Measurements from ENCODE around the gene TLK1. TPM values are rescaled to one million over a fixed set of nuclear protein-coding genes. Genes with fewer than 3 reads are reported as not detected.

TLK1 gene
- total RNA-seq, 1 experiment from 2014 or later, result 101 TPM

DNA sequence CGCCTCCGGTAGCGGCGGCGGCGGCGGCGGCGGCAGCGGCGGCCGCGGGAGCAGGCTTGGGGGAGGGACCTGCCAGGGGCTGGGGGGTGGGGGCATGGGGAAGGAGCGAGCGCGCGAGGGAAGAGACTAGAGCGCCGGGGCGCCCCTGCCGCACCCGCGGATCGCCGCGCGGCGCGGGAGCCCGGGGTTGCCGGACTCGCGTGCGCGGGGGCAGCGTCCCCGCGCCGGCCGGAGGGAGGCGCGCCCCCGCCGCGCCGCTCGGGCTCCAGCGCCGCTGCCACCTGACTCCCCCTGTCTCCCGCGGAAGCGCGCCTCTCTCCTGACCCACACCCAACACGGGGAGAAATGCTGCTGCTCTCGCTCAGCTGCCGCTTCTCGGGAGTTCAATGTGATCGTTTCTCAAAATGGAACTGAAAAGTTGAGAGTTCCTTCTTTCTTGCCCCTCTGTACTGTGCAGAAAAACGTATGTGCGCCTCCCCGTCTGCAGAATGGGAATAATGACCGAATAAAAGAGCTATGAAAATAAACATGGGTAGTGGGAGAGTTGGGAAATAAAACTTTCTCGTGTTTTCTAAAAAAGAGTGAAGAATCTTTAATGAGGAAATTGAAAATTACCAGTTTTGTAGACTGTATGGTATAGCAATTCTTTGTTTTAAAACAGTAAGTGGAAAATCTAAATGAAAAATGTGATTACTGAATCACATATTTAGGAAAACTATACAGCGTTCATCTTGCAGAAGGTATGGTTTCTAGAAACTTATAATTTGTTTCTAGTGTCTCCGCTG is 455 bp upstream of the TLK1 start:
- ChIA-PET CTCF (interaction anchor here (0.6 to 1.1 kb wide), 2 partner anchors 187 to 255 kb away, joined by 3 to 8 read pairs; no protein-coding TSS in a partner anchor), POLR2A (ENCODE audit: unreplicated experiment) (interaction anchor here (0.6 to 1.0 kb wide), 4 partner anchors 13 to 249 kb away, joined by 3 to 12 read pairs (median 4); no protein-coding TSS in a partner anchor)
- H2AFZ ChIP-seq, result peak overlapping the region; percentile 80
- peak; percentile 64 to 74 for DNase-seq
- intact Hi-C loops (cut with micrococcal nuclease; ENCODE audit: unreplicated experiment), result loop anchor here (1.0 to 5.0 kb wide), 3 partner anchors 64 to 361 kb away; partner anchors contain the start of gene CYBRD1
- peak overlapping the region; percentile 80 for H3K4me2 ChIP-seq
- H3K27ac ChIP-seq, result peak overlapping the region; percentile 93
- H3K79me2 ChIP-seq (ENCODE audit: low read depth), result peaks cover 50% of the 10 kb centered on the region
- no peaks in the 10 kb centered on the region for H3K9me3 ChIP-seq (ENCODE audit: insufficient read depth, low read depth)
- H3K4me3 ChIP-seq, result peak overlapping the region; percentile 93
- H4K20me1 ChIP-seq (ENCODE audit: insufficient read depth), result peaks cover 30% of the 10 kb centered on the region
- H3K4me1 ChIP-seq (replicated peaks; ENCODE audit: insufficient read depth), result peaks cover 56% of the 10 kb centered on the region
- peaks cover 25% of the 10 kb centered on the region for H3F3A ChIP-seq (ENCODE audit: insufficient read depth, low read depth)
- no peaks in the 10 kb centered on the region for H3K27me3 ChIP-seq (ENCODE audit: insufficient read depth, low read depth)
- TF ChIP-seq CTCF (conservative IDR thresholded peaks at IDR 0.05) (no peak), EZH2 (IDR thresholded peaks at IDR 0.05; ENCODE audit: low read depth) (no peak)
- TSS peak; percentile 86 for BruUV-seq (replicated peaks)
- H3K9me2 ChIP-seq (ENCODE audit: insufficient read depth), result no peaks in the 10 kb centered on the region
- no peaks in the 10 kb centered on the region for H3K36me3 ChIP-seq (ENCODE audit: low read depth)

DNA sequence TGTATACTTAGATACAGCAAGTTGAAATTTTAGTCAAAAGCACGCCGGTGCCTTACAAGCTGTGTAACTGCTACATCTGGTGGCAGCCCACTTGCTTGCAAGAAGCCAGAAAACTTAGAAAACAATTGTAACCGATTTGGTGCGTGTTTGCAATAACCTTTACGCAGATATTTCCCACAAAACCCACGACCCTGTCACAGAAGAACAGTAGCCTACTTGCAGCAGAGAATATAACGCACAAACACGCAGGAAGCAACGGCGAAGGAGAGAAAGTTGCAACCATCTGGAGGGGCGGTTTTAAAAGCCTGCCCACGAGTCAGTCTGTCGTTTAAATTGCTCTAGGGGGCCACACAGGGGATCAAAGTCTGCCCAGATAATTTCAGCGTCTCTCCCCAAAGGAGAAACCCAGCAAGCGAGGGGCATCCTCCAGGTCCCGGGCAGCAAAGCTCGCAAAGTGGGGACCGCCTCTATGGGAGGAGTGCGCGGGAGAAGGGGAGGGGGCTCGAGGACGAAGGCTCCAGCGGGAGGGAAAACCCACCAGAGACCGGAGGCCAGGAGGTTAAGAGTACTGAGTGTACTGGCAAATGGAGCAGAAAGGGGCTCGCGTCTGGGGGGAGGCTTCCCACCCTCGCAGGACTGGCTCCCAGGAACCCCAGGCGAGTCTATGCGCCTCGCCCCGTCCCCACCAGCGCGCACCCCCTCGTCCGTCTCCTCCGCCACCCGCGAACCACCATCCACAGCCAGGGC is 1.1 kb downstream of the TLK1 start:
- Histone ChIP-seq H3K27me3 (ENCODE audit: insufficient read depth, low read depth) (no peaks in the 10 kb centered on the region), H3K4me3 (peak overlapping the region; percentile 93), H2AFZ (peak overlapping the region; percentile 65; the same call in 1 of the 2 replicates), H3K27ac (peak overlapping the region; percentile 93), H3K4me1 (replicated peaks; ENCODE audit: insufficient read depth) (peaks cover 69% of the 10 kb centered on the region), H3K36me3 (ENCODE audit: low read depth) (peaks cover 3% of the 10 kb centered on the region; the same call in 1 of the 2 replicates), H4K20me1 (ENCODE audit: insufficient read depth) (peaks cover 44% of the 10 kb centered on the region), H3K9me2 (ENCODE audit: insufficient read depth) (no peaks in the 10 kb centered on the region), H3F3A (ENCODE audit: insufficient read depth, low read depth) (peaks cover 25% of the 10 kb centered on the region), H3K9me3 (ENCODE audit: insufficient read depth, low read depth) (no peaks in the 10 kb centered on the region), H3K79me2 (ENCODE audit: low read depth) (peaks cover 66% of the 10 kb centered on the region), H3K4me2 (peak overlapping the region; percentile 91)
- peak; percentile 38 to 45 for DNase-seq
- CTCF ChIA-PET, result interaction anchor here (0.7 kb wide), 1 partner anchor 188 kb away, joined by 20 read pairs; no protein-coding TSS in a partner anchor
- POLR2A ChIA-PET (ENCODE audit: unreplicated experiment), result interaction anchor here (0.5 to 0.6 kb wide), 3 partner anchors 23 to 304 kb away, joined by 4 to 8 read pairs (median 7); no protein-coding TSS in a partner anchor
- BruUV-seq (replicated peaks), result no TSS peak
- TF ChIP-seq CTCF (conservative IDR thresholded peaks at IDR 0.05), result no peak; the same call in 1 of the 2 replicates
- TF ChIP-seq EZH2 (IDR thresholded peaks at IDR 0.05; ENCODE audit: low read depth), result no peak
- intact Hi-C loops (cut with micrococcal nuclease; ENCODE audit: unreplicated experiment), result loop anchor here (1.0 to 5.0 kb wide), 6 partner anchors 65 to 363 kb away; partner anchors contain the start of genes CYBRD1 and DCAF17

GRCh38 chr2:171158790-171159371 is 1.8 kb downstream of the TLK1 start:
- TF ChIP-seq EZH2 (IDR thresholded peaks at IDR 0.05; ENCODE audit: low read depth) (no peak), CTCF (conservative IDR thresholded peaks at IDR 0.05) (no peak)
- Histone ChIP-seq H3F3A (ENCODE audit: insufficient read depth, low read depth) (peaks cover 28% of the 10 kb centered on the region), H3K79me2 (ENCODE audit: low read depth) (peaks cover 73% of the 10 kb centered on the region), H3K4me3 (peak overlapping the region; percentile 93), H3K4me1 (replicated peaks; ENCODE audit: insufficient read depth) (peaks cover 69% of the 10 kb centered on the region), H3K9me2 (ENCODE audit: insufficient read depth) (no peaks in the 10 kb centered on the region), H4K20me1 (ENCODE audit: insufficient read depth) (peaks cover 50% of the 10 kb centered on the region), H3K4me2 (peak overlapping the region; percentile 91), H3K9me3 (ENCODE audit: insufficient read depth, low read depth) (no peaks in the 10 kb centered on the region), H3K36me3 (ENCODE audit: low read depth) (peaks cover 3% of the 10 kb centered on the region; the same call in 1 of the 2 replicates), H3K27me3 (ENCODE audit: insufficient read depth, low read depth) (no peaks in the 10 kb centered on the region), H3K27ac (peak overlapping the region; percentile 93), H2AFZ (peak overlapping the region; percentile 65; the same call in 1 of the 2 replicates)
- no peak for DNase-seq
- BruUV-seq (replicated peaks), result TSS peak; percentile 30
- ChIA-PET POLR2A (ENCODE audit: unreplicated experiment) (interaction anchor here (0.6 kb wide), 1 partner anchor 305 kb away, joined by 8 read pairs; no protein-coding TSS in a partner anchor), CTCF (no interaction called here)
- intact Hi-C loops (cut with micrococcal nuclease; ENCODE audit: unreplicated experiment), result loop anchor here (1.0 to 5.0 kb wide), 4 partner anchors 186 to 275 kb away; partner anchors contain the start of gene DCAF17

Measured in PC-9 (cell line).